Measurements from ENCODE around the gene POU2F3. TPM values are rescaled to one million over a fixed set of nuclear protein-coding genes. Genes with fewer than 3 reads are reported as not detected.

Gene POU2F3
- total and polyA plus RNA-seq, 2 of the 13 experiments (the other 11 are each of a cell fraction or from before 2014, with no cell fraction given): not detected

DNA sequence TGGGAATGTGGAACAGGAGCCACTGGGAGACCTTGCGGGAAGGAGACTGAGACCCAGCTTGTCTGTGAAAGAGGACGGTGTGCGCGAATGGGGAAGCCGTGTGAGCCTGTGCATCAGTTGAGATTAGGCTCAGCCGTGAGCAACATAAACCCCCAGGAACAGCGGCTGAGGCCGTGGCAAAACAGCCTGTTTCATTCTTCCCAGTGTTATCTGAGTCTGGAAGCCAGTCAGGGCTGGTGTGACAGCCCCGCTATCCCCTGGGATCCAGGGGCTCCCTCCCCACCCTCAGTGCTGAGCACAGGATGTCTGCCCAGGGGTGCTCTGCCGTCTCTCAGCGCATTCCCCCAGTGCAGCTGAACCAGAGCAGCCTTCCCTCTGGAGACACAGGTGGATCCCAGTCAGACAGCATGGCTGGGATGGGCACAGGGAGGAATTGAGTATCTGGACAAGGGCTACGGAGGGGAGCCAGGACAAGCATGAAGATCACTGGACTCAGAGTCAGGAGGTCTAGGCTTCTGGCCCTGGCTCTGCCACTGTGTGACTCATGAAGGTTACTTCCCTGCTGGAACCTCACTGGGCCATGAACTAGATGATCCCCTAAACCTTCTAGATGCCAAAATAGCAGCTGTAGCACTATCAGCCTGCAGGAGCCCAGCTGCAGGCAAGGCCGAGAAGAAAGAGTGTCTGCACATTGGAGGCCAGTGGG, 20.6 kb upstream of the POU2F3 start:
- 97% methylated on average over 11 of the region's 13 CpGs for WGBS (ENCODE audit: low lambda C conversion rate)
- no peak overlapping the region for H3K4me3 ChIP-seq (replicated peaks in 1 of 3; ENCODE audit: insufficient read depth in 1 of 3, low read depth in 2 of 3, low read length in 3 of 3)
- H4K20me1 ChIP-seq (ENCODE audit: insufficient read depth, low read length): peaks cover 17% of the 10 kb centered on the region
- intact Hi-C loops (cut with micrococcal nuclease; ENCODE audit: unreplicated experiment) (no loop called here), in situ Hi-C loops (cut with HindIII; ENCODE audit: extremely low pct_ligation_motif_present, low pct_unique_long_range_greater_than_20kb) (no loop called here)
- no peak overlapping the region for H3K4me2 ChIP-seq (ENCODE audit: low read depth, low read length)
- no peak for DNase-seq (ENCODE audit: low spot score)
- peaks cover 10% of the 10 kb centered on the region for H3K79me2 ChIP-seq (ENCODE audit: insufficient read depth, low read length)
- H3K27me3 ChIP-seq (ENCODE audit: control insufficient read depth in 1 of 2, insufficient read depth in 2 of 2, low read length in 2 of 2): no peaks in the 10 kb centered on the region
- FAIRE-seq: no peak
- peaks cover 7 to 47% of the 10 kb centered on the region in 2 experiments; a peak in 4 of 5 replicates for H3K36me3 ChIP-seq (replicated peaks in 1 of 2; ENCODE audit: control insufficient read depth in 1 of 2, insufficient read depth in 2 of 2, low read length in 2 of 2)
- H2AFZ ChIP-seq (ENCODE audit: low read length): no peak overlapping the region
- no TSS peak for BruUV-seq (replicated peaks)
- CTCF ChIA-PET (ENCODE audit: low intra/inter-chr PET ratio, low total read pairs): no interaction called here
- H3K9me3 ChIP-seq (ENCODE audit: low read length): no peaks in the 10 kb centered on the region
- no peak for ATAC-seq
- no peak overlapping the region for H3K27ac ChIP-seq (ENCODE audit: extremely low read length, insufficient read depth, low read length)
- H3K9ac ChIP-seq (ENCODE audit: insufficient read depth, low read depth, low read length): no peak overlapping the region
- H3K4me1 ChIP-seq (ENCODE audit: insufficient read depth, low read length): peaks cover 71% of the 10 kb centered on the region
- POLR2A ChIA-PET: no interaction called here
- TF ChIP-seq MBNL3 (CRISPR knock-in tag; conservative IDR thresholded peaks at IDR 0.05) (no peak), SRF (IDR thresholded peaks at IDR 0.05; ENCODE audit: low read depth, low read length) (no peak), ELF4 (CRISPR knock-in tag; IDR thresholded peaks at IDR 0.05; ENCODE audit: borderline replicate concordance) (no peak), MEIS2 (CRISPR knock-in tag; IDR thresholded peaks at IDR 0.05) (no peak), ZNF263 (CRISPR knock-in tag; IDR thresholded peaks at IDR 0.05) (0 out of 2 replicates have a peak, but pooled peaks have one; percentile 2), RAD21 (CRISPR knock-in tag; IDR thresholded peaks at IDR 0.05) (no peak), ZFP1 (CRISPR knock-in tag; IDR thresholded peaks at IDR 0.05) (no peak), GZF1 (CRISPR knock-in tag; IDR thresholded peaks at IDR 0.05) (no peak), ZSCAN21 (CRISPR knock-in tag; IDR thresholded peaks at IDR 0.05; ENCODE audit: borderline replicate concordance) (no peak)
- TF ChIP-seq, protein P1, sequence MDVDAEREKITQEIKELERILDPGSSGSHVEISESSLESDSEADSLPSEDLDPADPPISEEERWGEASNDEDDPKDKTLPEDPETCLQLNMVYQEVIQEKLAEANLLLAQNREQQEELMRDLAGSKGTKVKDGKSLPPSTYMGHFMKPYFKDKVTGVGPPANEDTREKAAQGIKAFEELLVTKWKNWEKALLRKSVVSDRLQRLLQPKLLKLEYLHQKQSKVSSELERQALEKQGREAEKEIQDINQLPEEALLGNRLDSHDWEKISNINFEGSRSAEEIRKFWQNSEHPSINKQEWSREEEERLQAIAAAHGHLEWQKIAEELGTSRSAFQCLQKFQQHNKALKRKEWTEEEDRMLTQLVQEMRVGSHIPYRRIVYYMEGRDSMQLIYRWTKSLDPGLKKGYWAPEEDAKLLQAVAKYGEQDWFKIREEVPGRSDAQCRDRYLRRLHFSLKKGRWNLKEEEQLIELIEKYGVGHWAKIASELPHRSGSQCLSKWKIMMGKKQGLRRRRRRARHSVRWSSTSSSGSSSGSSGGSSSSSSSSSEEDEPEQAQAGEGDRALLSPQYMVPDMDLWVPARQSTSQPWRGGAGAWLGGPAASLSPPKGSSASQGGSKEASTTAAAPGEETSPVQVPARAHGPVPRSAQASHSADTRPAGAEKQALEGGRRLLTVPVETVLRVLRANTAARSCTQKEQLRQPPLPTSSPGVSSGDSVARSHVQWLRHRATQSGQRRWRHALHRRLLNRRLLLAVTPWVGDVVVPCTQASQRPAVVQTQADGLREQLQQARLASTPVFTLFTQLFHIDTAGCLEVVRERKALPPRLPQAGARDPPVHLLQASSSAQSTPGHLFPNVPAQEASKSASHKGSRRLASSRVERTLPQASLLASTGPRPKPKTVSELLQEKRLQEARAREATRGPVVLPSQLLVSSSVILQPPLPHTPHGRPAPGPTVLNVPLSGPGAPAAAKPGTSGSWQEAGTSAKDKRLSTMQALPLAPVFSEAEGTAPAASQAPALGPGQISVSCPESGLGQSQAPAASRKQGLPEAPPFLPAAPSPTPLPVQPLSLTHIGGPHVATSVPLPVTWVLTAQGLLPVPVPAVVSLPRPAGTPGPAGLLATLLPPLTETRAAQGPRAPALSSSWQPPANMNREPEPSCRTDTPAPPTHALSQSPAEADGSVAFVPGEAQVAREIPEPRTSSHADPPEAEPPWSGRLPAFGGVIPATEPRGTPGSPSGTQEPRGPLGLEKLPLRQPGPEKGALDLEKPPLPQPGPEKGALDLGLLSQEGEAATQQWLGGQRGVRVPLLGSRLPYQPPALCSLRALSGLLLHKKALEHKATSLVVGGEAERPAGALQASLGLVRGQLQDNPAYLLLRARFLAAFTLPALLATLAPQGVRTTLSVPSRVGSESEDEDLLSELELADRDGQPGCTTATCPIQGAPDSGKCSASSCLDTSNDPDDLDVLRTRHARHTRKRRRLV (CRISPR knock-in tag; IDR thresholded peaks at IDR 0.05): no peak
- TF ChIP-seq, protein P2, sequence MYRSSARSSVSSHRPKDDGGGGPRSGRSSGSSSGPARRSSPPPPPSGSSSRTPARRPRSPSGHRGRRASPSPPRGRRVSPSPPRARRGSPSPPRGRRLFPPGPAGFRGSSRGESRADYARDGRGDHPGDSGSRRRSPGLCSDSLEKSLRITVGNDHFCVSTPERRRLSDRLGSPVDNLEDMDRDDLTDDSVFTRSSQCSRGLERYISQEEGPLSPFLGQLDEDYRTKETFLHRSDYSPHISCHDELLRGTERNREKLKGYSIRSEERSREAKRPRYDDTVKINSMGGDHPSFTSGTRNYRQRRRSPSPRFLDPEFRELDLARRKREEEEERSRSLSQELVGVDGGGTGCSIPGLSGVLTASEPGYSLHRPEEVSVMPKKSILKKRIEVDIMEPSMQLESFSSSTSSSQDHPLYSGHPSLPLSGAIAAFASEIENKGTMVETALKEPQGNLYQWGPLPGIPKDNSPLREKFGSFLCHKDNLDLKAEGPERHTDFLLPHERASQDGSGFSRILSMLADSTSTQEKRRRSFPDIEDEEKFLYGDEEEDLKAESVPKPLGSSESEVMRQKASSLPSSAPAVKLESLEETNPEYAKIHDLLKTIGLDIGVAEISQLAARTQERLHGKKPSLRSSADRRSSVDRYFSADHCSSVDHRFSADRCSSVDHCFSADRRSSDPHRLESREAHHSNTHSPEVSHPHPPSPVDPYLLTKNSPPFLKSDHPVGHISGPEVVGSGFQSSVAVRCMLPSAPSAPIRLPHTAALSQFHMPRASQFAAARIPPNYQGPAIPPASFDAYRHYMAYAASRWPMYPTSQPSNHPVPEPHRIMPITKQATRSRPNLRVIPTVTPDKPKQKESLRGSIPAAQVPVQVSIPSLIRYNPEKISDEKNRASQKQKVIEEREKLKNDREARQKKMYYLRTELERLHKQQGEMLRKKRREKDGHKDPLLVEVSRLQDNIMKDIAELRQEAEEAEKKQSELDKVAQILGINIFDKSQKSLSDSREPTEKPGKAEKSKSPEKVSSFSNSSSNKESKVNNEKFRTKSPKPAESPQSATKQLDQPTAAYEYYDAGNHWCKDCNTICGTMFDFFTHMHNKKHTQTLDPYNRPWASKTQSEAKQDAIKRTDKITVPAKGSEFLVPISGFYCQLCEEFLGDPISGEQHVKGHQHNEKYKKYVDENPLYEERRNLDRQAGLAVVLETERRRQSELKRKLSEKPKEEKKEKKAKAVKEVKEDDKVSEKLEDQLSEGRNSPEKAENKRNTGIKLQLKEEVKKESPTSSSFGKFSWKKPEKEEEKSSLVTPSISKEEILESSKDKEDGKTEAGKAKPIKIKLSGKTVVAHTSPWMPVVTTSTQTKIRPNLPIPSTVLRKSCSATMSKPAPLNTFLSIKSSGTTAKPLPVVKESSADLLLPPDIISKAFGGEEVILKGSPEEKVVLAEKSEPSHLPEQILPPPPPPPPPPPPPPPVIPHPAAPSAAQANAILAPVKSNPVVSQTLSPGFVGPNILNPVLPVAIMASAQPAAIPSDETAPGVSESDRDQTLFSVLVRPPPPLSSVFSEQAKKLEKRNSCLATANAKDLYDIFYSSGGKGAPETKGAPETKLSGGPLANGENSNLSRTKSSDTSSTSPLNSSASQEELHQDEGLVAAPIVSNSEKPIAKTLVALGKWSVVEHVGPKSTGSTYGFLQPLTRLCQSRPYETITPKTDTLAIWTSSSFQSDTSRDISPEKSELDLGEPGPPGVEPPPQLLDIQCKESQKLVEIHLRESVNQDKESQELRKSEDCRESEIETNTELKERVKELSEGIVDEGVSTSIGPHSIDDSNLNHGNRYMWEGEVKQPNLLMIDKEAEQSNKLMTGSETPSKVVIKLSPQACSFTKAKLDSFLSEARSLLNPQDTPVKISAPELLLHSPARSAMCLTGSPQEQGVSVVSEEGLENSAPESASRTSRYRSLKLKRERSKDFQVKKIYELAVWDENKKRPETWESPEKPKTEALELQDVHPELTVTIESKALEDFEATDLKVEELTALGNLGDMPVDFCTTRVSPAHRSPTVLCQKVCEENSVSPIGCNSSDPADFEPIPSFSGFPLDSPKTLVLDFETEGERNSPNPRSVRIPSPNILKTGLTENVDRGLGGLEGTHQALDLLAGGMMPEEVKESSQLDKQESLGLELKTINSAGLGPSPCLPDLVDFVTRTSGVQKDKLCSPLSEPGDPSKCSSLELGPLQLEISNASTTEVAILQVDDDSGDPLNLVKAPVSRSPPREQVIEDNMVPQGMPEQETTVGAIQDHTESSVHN (CRISPR knock-in tag; IDR thresholded peaks at IDR 0.05): no peak
